Measurements from ENCODE around the gene F2R. TPM values are rescaled to one million over a fixed set of nuclear protein-coding genes. Genes with fewer than 3 reads are reported as not detected.

Gene F2R
- total RNA-seq, 1 donor from 2014 or later = 53.8 TPM

GRCh38 chr5:76704131-76704663 is 11.7 kb upstream of the F2R start:
- no peaks in the 10 kb centered on the region for H4K20me1 ChIP-seq (ENCODE audit: low read depth)
- no peaks in the 10 kb centered on the region for H3F3A ChIP-seq (ENCODE audit: low read depth)
- Mint-ChIP-seq H3K9me3 (no peaks in the 10 kb centered on the region), H3K27me3 (ENCODE audit: insufficient read depth, low read depth) (peaks cover 2% of the 10 kb centered on the region), H3K27ac (no peak overlapping the region), H3K4me3 (no peak overlapping the region), H3K36me3 (peaks cover 7% of the 10 kb centered on the region), H3K4me1 (peaks cover 3% of the 10 kb centered on the region)
- no peak overlapping the region for H3K9ac ChIP-seq
- H3K27me3 ChIP-seq = no peaks in the 10 kb centered on the region
- no peaks in the 10 kb centered on the region for H3K79me2 ChIP-seq (ENCODE audit: low read depth)
- H3K27ac ChIP-seq = no peak overlapping the region
- no peak overlapping the region for H3K4me3 ChIP-seq
- no peaks in the 10 kb centered on the region for H3K36me3 ChIP-seq
- no peak overlapping the region for H3K4me2 ChIP-seq
- TF ChIP-seq EZH2 (IDR thresholded peaks at IDR 0.05) = no peak
- no peak for TF ChIP-seq EZH2phosphoT487 (IDR thresholded peaks at IDR 0.05)
- TF ChIP-seq, protein P1, sequence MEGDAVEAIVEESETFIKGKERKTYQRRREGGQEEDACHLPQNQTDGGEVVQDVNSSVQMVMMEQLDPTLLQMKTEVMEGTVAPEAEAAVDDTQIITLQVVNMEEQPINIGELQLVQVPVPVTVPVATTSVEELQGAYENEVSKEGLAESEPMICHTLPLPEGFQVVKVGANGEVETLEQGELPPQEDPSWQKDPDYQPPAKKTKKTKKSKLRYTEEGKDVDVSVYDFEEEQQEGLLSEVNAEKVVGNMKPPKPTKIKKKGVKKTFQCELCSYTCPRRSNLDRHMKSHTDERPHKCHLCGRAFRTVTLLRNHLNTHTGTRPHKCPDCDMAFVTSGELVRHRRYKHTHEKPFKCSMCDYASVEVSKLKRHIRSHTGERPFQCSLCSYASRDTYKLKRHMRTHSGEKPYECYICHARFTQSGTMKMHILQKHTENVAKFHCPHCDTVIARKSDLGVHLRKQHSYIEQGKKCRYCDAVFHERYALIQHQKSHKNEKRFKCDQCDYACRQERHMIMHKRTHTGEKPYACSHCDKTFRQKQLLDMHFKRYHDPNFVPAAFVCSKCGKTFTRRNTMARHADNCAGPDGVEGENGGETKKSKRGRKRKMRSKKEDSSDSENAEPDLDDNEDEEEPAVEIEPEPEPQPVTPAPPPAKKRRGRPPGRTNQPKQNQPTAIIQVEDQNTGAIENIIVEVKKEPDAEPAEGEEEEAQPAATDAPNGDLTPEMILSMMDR (IDR thresholded peaks at IDR 0.05) = no peak
- H3K4me1 ChIP-seq = peaks cover 14% of the 10 kb centered on the region
- H3K9me3 ChIP-seq (ENCODE audit: low read depth) = no peaks in the 10 kb centered on the region
- DNase-seq (ENCODE audit: low spot score) = no peak
- no peak overlapping the region for H2AFZ ChIP-seq (replicated peaks)

DNA sequence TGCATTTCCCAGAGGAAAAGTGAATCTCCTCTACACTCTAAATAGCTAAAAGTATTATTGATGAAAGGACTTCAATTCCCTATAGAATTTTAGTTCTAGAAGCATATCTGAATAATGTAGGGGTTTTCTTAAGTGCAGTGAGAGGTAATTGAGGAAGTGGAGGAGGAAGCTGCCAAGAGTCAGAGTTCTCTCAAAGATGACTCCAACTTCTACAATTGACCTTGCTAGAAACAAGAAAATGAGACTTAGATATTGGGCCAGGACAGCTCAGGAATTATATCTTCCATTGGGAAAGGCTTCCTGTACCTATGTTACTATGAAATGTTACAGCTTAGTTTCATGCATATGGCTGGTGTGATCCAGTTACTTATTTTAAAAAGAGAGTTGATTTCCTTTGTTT is 10.4 kb upstream of the F2R start:
- H3K27ac ChIP-seq = no peak overlapping the region
- H3K9ac ChIP-seq = no peak overlapping the region
- DNase-seq (ENCODE audit: low spot score) = no peak
- no peaks in the 10 kb centered on the region for H4K20me1 ChIP-seq (ENCODE audit: low read depth)
- Mint-ChIP-seq H3K4me3 (no peak overlapping the region), H3K36me3 (peaks cover 7% of the 10 kb centered on the region), H3K9me3 (no peaks in the 10 kb centered on the region), H3K4me1 (peaks cover 3% of the 10 kb centered on the region), H3K27ac (no peak overlapping the region), H3K27me3 (ENCODE audit: insufficient read depth, low read depth) (peaks cover 2% of the 10 kb centered on the region)
- H2AFZ ChIP-seq (replicated peaks) = no peak overlapping the region
- no peaks in the 10 kb centered on the region for H3F3A ChIP-seq (ENCODE audit: low read depth)
- H3K4me2 ChIP-seq = no peak overlapping the region
- H3K9me3 ChIP-seq (ENCODE audit: low read depth) = no peaks in the 10 kb centered on the region
- H3K4me3 ChIP-seq = no peak overlapping the region
- H3K27me3 ChIP-seq = no peaks in the 10 kb centered on the region
- TF ChIP-seq EZH2 (IDR thresholded peaks at IDR 0.05) = no peak
- no peak for TF ChIP-seq EZH2phosphoT487 (IDR thresholded peaks at IDR 0.05)
- TF ChIP-seq, protein P1 (IDR thresholded peaks at IDR 0.05) = no peak
- H3K36me3 ChIP-seq = no peaks in the 10 kb centered on the region
- no peaks in the 10 kb centered on the region for H3K79me2 ChIP-seq (ENCODE audit: low read depth)
- peaks cover 17% of the 10 kb centered on the region for H3K4me1 ChIP-seq

DNA sequence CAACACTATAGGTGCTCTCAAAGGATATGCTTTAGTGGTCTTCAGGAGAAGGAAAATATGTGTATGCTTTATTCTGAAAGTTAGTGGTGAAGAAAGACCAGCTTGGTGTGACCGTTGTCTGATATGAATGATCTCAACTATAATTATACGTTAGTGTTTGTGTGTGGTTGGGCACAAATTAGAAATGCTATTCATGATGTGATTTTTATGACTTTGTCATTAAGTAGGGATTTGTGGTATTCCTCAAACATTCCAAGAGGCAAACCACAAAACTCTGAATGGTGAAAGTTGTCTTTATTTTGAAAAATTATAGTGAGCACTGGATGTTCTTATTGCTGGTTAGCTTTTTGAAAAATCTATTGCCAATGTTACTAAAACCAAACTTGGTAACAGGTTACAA is 6.2 kb upstream of the F2R start:
- H3K27ac ChIP-seq = no peak overlapping the region
- H3F3A ChIP-seq (ENCODE audit: low read depth) = no peaks in the 10 kb centered on the region
- no peak for DNase-seq (ENCODE audit: low spot score)
- H3K36me3 Mint-ChIP-seq = no peaks in the 10 kb centered on the region
- H3K36me3 ChIP-seq = no peaks in the 10 kb centered on the region
- H2AFZ ChIP-seq (replicated peaks) = no peak overlapping the region
- peaks cover 15% of the 10 kb centered on the region for H3K27me3 Mint-ChIP-seq (ENCODE audit: insufficient read depth, low read depth)
- H3K4me1 ChIP-seq = peaks cover 13% of the 10 kb centered on the region
- no peak overlapping the region for H3K27ac Mint-ChIP-seq
- no peaks in the 10 kb centered on the region for H3K79me2 ChIP-seq (ENCODE audit: low read depth)
- TF ChIP-seq EZH2 (IDR thresholded peaks at IDR 0.05) (no peak), EZH2phosphoT487 (IDR thresholded peaks at IDR 0.05) (no peak)
- TF ChIP-seq, protein P1 (IDR thresholded peaks at IDR 0.05) = no peak
- no peak overlapping the region for H3K9ac ChIP-seq
- no peaks in the 10 kb centered on the region for H4K20me1 ChIP-seq (ENCODE audit: low read depth)
- no peak overlapping the region for H3K4me2 ChIP-seq
- H3K27me3 ChIP-seq = peaks cover 17% of the 10 kb centered on the region
- H3K9me3 Mint-ChIP-seq = no peaks in the 10 kb centered on the region
- H3K4me3 Mint-ChIP-seq = no peak overlapping the region
- H3K9me3 ChIP-seq (ENCODE audit: low read depth) = no peaks in the 10 kb centered on the region
- H3K4me1 Mint-ChIP-seq = peaks cover 3% of the 10 kb centered on the region
- H3K4me3 ChIP-seq = no peak overlapping the region
